DMS53 treated with DMSO at 0.1 percent for 48 hours (cell line): Measurements from ENCODE around the gene FKBP5.
"Not testable (repeated sequence)": the region's sequence is repeated elsewhere in the genome, so short reads cannot be mapped to it uniquely, and the experiment has no call there.

Source experiments
- DNase-seq: peaks from one replicate; lab custom pipeline; 2025; ENCODE audit not compliant: unreplicated experiment; lab: John Stamatoyannopoulos, UW

The FKBP5 gene

GRCh38 chr6:35691027-35691824 lies 2.5 kb upstream of the FKBP5 start:
- DNase-seq: no peak

DNA sequence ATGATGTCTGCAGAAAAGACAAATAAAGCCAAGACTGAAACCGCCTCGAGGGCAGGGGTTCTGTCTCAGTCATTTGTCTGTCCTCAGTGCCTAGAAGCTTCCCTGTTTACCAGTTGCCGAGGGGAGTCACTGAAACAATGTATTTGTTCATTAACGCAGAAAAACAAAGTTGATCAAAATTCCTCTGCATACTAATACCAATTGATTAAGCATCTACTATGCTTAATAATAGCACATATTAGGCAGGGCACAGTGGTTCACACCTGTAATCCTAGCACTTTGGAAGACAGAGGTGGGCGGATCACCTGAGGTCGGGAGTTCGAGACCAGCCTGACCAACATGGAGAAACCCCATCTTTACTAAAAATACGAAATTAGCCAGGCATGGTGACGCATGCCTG lies 1.8 kb upstream of the FKBP5 start:
- DNase-seq: no peak

GRCh38 chr6:35690006-35690405 lies 1.3 kb upstream of the FKBP5 start:
- DNase-seq: not testable (repeated sequence)

- DNase-seq: peak; percentile 40
Measured at GRCh38 chr6:35687658-35688604, 784 bp downstream of the FKBP5 start.

GRCh38 chr6:35686873-35687555 lies 1.7 kb downstream of the FKBP5 start:
- DNase-seq: no peak

DNA sequence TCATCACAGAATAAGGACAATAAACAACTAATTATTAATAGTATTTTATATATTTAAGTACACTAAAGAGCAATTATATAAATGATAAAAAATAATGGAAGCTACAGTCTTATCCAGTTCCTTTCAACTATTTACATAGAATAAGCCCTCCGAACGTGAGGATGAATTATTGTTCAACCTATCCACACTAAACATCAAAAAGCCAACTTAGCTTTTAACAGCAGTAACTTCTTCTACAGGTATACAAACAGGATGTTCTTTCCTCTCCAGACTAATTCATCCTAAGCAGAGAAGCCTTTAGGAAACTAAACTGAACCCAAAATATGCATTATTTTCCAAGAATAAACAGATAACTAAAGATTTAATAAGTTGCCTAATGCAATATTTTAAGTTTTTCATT lies 2.3 kb downstream of the FKBP5 start:
- no peak for DNase-seq

- no peak for DNase-seq
Measured at GRCh38 chr6:35683267-35683666, 5.4 kb downstream of the FKBP5 start.

GRCh38 chr6:35681298-35681697 lies 7.4 kb downstream of the FKBP5 start:
- no peak for DNase-seq

DNA sequence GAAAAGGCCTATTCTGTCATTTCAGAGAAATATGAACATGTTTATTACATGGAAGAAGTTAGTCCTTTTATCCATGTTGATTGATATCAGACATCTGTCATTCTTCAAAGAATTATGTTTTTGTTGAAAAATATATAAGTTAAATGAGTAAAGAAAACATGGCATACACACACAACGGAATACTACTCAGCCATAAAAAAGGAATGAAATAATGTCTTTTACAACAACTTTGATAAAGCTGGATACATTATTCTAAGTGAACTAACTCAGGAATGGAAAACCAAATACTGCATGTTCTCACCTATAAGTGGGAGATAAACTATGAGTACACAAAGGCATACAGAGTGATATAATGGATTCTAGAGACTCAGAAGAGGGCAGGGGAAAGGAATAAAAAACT lies 9.3 kb downstream of the FKBP5 start:
- no peak for DNase-seq

DNA sequence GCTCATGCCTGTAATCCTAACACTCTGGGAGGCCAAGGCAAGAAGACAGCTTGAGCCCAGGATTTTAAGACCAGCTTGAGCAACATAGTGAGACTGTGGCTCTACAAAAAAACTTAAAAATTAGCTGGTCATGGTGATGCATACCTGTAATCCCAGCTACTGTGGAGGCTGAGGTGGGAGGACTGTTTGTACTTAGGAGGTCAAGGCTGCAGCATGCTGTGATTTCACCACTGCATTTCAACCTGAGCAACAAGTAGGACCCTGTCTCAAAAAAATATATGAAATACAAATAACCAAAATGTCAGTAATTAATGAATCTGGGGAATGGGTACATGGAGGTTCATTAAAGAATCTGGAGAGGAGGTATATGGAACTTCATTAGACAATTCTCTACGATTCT lies 9.9 kb downstream of the FKBP5 start:
- no peak for DNase-seq

GRCh38 chr6:35678021-35678654 lies 10.6 kb downstream of the FKBP5 start:
- no peak for DNase-seq

- no peak for DNase-seq
Measured at GRCh38 chr6:35677456-35677855, 11.3 kb downstream of the FKBP5 start.

DNA sequence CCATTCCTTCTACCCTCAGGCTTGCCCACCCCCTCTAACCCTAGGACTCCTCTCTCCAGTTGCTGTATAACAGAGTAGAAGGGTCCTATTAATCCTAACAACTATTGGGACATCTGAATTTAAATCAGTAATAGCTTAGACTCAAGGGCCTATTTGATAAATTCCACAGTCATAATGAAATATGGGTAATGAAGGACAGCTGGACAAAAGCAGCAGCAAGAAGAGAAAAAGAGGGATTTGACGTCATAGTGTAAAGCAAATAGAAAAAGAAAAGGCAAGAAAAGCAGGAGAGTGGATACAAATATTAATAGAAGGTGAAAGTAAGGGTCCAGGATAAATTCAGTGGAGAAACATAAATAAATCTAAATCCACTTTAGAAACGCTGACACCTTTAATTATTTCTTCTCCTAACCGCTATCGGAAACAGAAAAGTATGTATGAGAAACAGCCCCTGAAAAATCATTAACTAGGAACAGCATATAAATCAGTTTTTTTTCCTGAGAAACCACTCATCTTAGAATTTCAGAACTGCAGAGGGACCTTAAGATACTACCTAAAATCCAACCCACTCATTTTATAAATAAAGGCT lies 12.8 kb downstream of the FKBP5 start:
- DNase-seq: no peak

- DNase-seq: no peak
Measured at GRCh38 chr6:35674594-35674993, 14.1 kb downstream of the FKBP5 start.

DNA sequence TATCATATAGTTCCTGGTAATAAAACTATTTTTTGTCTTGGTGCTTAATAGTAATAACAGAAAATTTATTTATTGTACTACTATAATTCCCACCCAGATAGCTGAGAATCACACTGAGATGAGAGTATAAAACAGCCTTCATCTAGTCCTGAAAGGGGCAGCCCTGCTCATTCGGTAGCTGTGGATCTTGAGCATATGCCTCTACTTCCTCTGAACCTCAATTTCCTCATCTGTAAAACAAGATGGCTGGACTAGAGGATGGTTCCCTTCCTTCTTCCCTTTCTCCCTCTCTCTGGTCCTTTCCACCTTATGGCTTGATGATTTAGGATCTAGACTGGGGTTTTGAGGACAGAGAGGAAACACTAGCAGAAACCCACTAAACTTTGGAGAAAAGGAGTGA lies 15.0 kb downstream of the FKBP5 start:
- DNase-seq: no peak

GRCh38 chr6:35673284-35673666 lies 15.4 kb downstream of the FKBP5 start:
- not testable (repeated sequence) for DNase-seq

DNA sequence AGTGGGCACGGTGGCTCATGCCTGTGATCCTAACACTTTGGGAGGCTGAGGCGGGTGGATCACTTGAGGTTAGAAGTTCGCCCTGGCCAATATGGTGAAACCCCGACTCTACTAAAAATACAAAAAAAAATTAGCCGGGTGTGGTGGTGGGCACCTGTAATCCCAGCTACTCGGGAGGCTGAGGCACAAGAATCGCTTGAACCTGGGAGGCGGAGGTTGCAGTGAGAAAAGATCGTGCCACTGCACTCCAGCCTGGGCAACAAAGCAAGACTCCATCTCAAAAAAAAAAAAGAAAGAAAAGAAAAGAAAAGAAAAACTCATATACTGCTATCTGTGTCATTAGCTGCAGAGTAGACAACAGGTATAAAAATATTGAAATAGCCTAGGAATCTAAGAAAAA lies 18.3 kb downstream of the FKBP5 start:
- not testable (repeated sequence) for DNase-seq

DNA sequence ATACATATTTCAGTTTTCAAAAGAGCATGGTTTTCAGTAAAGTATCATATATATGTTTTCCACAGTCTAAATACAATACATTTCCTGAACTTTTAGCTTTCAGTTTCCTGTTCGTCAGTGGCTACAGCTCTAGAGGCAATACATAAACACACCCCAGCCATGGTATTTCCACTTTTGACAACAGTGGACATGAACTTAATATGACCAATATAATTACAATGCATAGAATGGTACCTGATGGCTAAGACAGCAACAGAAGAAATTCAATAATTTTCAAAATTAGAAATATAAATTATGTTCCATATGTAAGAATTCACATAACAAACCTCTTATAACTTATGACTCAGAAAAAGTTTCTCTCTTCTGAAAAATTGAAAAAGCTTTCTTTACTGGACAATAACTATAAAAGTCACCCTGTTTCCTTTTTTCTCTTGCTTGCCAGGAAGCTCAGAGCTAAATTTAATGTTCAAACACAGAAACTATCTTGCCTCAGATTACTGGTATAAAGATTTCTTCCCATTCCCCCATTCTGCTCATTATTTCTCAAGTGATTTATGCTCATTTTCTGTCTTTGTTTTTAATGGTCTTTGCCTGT lies 19.2 kb downstream of the FKBP5 start:
- DNase-seq: no peak

DNA sequence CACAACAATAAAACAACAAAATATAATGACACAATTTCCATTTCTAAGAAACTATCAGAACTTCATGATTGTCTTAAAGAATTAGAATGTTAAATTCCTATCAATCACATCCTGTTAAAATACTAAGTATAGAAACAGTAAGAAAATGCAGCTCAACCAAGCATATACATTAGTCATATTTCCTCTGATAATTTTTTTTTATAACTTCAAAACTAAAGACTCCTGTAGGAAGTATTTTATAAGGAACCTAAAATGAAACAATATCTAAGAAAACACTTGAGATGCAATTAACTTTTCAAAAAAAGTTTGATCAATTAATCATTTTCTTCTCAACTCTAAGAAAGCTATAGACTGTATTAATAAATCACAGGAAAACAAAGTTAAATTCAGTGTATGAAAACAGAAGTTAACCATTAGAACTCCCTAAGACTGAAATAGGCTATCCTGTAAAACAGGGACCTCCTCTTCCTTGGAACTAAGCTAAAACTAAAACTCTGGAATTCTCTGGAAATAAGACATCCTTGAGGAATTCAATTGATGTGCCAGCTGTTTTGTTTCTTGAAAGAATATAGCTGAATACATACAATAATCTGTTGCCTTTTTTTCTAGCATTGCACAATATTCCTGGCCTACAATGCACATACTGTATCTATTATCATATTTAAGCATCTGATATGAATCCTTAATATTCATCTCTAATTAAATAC lies 19.8 kb downstream of the FKBP5 start:
- DNase-seq: no peak

DNA sequence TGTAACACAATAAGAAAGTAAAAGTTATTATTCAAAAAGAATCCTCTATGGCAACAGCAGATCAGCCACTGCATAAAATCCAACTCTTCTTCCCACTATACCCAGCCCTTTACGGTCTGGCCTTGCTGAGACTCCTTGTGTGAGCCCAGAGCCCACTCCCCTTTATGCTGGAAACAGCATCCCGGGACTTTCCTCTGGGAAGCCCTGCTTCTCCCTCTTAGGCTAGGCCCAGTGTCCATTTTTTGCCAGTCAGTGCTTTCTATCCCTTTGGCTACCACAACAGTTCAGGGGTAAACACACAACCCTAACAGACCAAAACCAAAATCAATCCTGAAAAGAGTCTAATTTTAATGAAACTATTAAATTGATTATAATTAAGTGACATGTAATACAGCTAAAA lies 20.6 kb downstream of the FKBP5 start:
- DNase-seq: no peak
